ENCODE data around the gene ELAVL2.

The ELAVL2 gene

DNA sequence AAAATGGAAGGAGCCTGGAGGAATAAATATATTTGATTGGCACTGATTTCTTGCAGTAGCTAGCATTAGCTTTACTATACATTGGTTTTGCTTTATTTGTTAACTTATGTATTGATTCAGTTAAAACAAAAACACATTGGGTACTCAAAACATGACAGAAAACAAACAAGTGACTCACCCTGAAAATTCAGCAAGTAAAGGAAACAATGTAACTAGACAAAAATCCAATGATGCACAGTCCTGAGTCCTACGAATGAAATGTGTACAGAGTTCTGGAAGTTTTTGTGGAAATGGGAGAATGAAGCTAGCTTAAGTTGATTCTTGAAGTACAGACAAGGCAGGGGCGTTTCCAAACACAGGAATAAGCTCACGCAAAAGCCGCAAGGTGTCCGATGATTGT lies 175.0 kb downstream of the ELAVL2 start:
- DNase-seq (ENCODE audit: extremely low spot score), result no peak
- ChIA-PET POLR2A (no interaction called here), CTCF (no interaction called here)
- no peak for TF ChIP-seq FOXK2 (IDR thresholded peaks at IDR 0.05)
- no peak for TF ChIP-seq CTBP1 (IDR thresholded peaks at IDR 0.05; ENCODE audit: borderline replicate concordance)
- no peak for TF ChIP-seq PKNOX1 (IDR thresholded peaks at IDR 0.05)
- no peak for TF ChIP-seq TARDBP (IDR thresholded peaks at IDR 0.05)
- TF ChIP-seq ARNT (IDR thresholded peaks at IDR 0.05), result no peak
- TF ChIP-seq ELF4 (IDR thresholded peaks at IDR 0.05), result no peak
- no peak for TF ChIP-seq NFRKB (IDR thresholded peaks at IDR 0.05)
- TF ChIP-seq BHLHE40 (IDR thresholded peaks at IDR 0.05; ENCODE audit: borderline replicate concordance), result no peak
- TF ChIP-seq L3MBTL2 (conservative IDR thresholded peaks at IDR 0.05), result no peak
- TF ChIP-seq FOXM1 (IDR thresholded peaks at IDR 0.05; ENCODE audit: borderline replicate concordance), result no peak
- no peak for TF ChIP-seq SUZ12 (IDR thresholded peaks at IDR 0.05)

DNA sequence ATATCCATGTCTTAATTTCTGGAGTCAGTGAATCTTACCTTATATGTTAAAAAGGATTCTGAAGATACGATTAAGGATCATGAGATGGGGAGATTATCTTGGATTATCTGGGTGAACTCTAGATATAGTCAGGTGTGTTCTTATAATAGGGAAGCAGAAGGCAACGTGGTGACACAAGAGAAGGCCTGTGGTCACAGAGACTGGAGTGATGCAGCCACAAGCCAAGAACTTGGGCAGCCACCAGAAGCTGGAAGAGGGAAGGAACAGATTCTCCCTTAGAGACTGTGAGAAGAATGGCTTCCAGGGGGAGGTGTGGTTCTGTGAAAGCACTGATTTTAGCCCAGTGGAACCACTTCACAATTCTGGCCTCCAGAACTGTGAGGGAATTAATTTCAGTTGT lies 177.4 kb downstream of the ELAVL2 start:
- ChIA-PET CTCF (no interaction called here), POLR2A (no interaction called here)
- DNase-seq (ENCODE audit: extremely low spot score), result no peak
- no peak for TF ChIP-seq SUZ12 (IDR thresholded peaks at IDR 0.05)
- no peak for TF ChIP-seq PKNOX1 (IDR thresholded peaks at IDR 0.05)
- no peak for TF ChIP-seq FOXK2 (IDR thresholded peaks at IDR 0.05)
- TF ChIP-seq NFRKB (IDR thresholded peaks at IDR 0.05), result no peak
- TF ChIP-seq ARNT (IDR thresholded peaks at IDR 0.05), result no peak
- no peak for TF ChIP-seq L3MBTL2 (conservative IDR thresholded peaks at IDR 0.05)
- TF ChIP-seq TARDBP (IDR thresholded peaks at IDR 0.05), result no peak
- TF ChIP-seq FOXM1 (IDR thresholded peaks at IDR 0.05; ENCODE audit: borderline replicate concordance), result no peak
- TF ChIP-seq SP1 (IDR thresholded peaks at IDR 0.05), result no peak
- TF ChIP-seq FOXA1 (IDR thresholded peaks at IDR 0.05), result no peak
- TF ChIP-seq ZNF384 (IDR thresholded peaks at IDR 0.05), result no peak
- no peak for TF ChIP-seq LEF1 (IDR thresholded peaks at IDR 0.05; ENCODE audit: borderline replicate concordance)
- no peak for TF ChIP-seq CTBP1 (IDR thresholded peaks at IDR 0.05; ENCODE audit: borderline replicate concordance)
- TF ChIP-seq ELF4 (IDR thresholded peaks at IDR 0.05), result no peak
- no peak for TF ChIP-seq HDGF (IDR thresholded peaks at IDR 0.05; ENCODE audit: borderline replicate concordance)
- no peak for TF ChIP-seq BHLHE40 (IDR thresholded peaks at IDR 0.05; ENCODE audit: borderline replicate concordance)

DNA sequence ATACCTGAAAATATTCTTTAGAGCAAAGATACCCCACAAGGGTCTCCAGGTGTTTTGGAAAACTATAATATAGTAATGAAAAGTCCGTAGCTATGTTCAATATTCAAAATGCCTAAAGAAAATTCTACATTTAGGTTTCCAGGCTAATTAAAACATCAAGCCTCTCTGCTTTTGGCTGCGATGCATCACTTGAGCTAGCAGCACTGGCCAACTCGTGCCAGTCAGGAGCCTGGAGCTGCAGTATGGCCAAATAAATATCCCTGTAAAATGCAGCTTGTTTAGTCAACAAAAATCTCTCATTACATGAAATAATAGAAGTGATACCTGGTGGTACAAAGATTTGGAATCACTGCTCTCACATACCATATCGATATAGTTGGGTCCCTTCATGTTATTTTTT lies 181.1 kb downstream of the ELAVL2 start:
- ChIA-PET CTCF (no interaction called here), POLR2A (no interaction called here)
- DNase-seq (ENCODE audit: extremely low spot score), result no peak

DNA sequence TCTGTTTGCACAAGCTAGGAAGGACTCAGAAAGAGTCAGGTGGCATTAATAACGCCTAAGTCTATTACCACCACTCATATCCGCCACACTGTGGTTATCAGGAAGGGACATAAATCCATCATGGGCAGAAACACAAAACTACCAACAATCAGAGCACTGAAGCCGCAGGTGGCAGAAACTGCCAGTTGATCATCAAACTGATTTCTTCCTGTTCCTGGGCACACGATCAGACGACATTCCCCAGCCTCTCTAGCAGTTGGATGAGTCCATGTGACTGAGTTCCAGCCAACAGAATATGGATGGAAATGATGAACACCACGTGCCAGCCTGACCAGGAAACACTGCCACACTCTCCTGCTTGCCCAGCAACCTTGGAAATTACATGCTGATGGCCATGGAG lies 181.7 kb downstream of the ELAVL2 start:
- no peak for TF ChIP-seq LEF1 (IDR thresholded peaks at IDR 0.05; ENCODE audit: borderline replicate concordance)
- ChIA-PET CTCF (no interaction called here), POLR2A (no interaction called here)
- DNase-seq (ENCODE audit: extremely low spot score), result no peak

More for the DNA sequence above, 181.1 kb downstream of the ELAVL2 start:
- TF ChIP-seq NFRKB (IDR thresholded peaks at IDR 0.05) (no peak), ZNF384 (IDR thresholded peaks at IDR 0.05) (no peak), LEF1 (IDR thresholded peaks at IDR 0.05; ENCODE audit: borderline replicate concordance) (no peak), ARNT (IDR thresholded peaks at IDR 0.05) (no peak), ELF4 (IDR thresholded peaks at IDR 0.05) (no peak)

- CTCF ChIA-PET, result no interaction called here
- DNase-seq (ENCODE audit: extremely low spot score), result no peak
- no peak for TF ChIP-seq CTBP1 (IDR thresholded peaks at IDR 0.05; ENCODE audit: borderline replicate concordance)
- no peak for TF ChIP-seq ELF4 (IDR thresholded peaks at IDR 0.05)
- TF ChIP-seq FOXM1 (IDR thresholded peaks at IDR 0.05; ENCODE audit: borderline replicate concordance), result no peak
- TF ChIP-seq FOXK2 (IDR thresholded peaks at IDR 0.05), result no peak
- no peak for TF ChIP-seq HDGF (IDR thresholded peaks at IDR 0.05; ENCODE audit: borderline replicate concordance)
- no peak for TF ChIP-seq SP1 (IDR thresholded peaks at IDR 0.05)
- TF ChIP-seq SUZ12 (IDR thresholded peaks at IDR 0.05), result no peak
- POLR2A ChIA-PET, result no interaction called here
These were observed 182.3 kb downstream of the ELAVL2 start for GRCh38 chr9:23643656-23644258.
